Lower leg skin (tissue), 4 donors: Measurements from ENCODE around the gene IRX4. TPM values are rescaled to one million over a fixed set of nuclear protein-coding genes. Genes with fewer than 3 reads are reported as not detected.

ENCODE experiments used
- DNase-seq, 2 donors: peaks; one replicate each; pipeline ENCODE4 v3.0.0-alpha.2; 2019; ENCODE audit warnings: low spot score in 2 of 2
- H3K4me3 ChIP-seq: fragments of 200-600 bp; sonication (generic); 2 replicates; pipeline ENCODE4 v1.5.1; 2017; ENCODE audit warnings: mild to moderate bottlenecking, low read depth; ENCODE audit not compliant: poor library complexity, severe bottlenecking
- POLR2A ChIP-seq, 2 donors: fragments of 450-650 bp; IDR thresholded peaks; one replicate each; pipeline ENCODE4 v1.6.1; 2016 to 2017; ENCODE audit warnings: antibody characterized with exemption in 2 of 2, mild to moderate bottlenecking in 1 of 2, moderate library complexity in 1 of 2
- WGBS, 2 donors: methylation state at CpG; one replicate each; pipeline ENCODE4 v1.1.5; 2018; 5-methylcytosine and 5-hydroxymethylcytosine counted together
- intact Hi-C: fragments of 100-400 bp; cut with DNase I; formaldehyde crosslinking; loops from one replicate; pipeline ENCODE4 v1.15.0; 2023; ENCODE audit warnings: low total_unique reads
- total RNA-seq, 4 donors: library from RNA; depleted of rRNA; stranded (reverse); fragments of >200 nt; gene quantifications; one replicate each; pipeline ENCODE4 v1.1.0, GENCODE V29; 2016
- TF ChIP-seq, protein P1 (sequence below), 3 donors: fragments of 450-650 bp; IDR thresholded peaks; one replicate each; pipeline ENCODE4 v1.5.1; 2016; ENCODE audit warnings: antibody characterized with exemption in 3 of 3, mild to moderate bottlenecking in 3 of 3, moderate library complexity in 2 of 3

The IRX4 gene
- total RNA-seq, 4 donors from 2014 or later = 32.5 to 58.3 (median 48.5) TPM

DNA sequence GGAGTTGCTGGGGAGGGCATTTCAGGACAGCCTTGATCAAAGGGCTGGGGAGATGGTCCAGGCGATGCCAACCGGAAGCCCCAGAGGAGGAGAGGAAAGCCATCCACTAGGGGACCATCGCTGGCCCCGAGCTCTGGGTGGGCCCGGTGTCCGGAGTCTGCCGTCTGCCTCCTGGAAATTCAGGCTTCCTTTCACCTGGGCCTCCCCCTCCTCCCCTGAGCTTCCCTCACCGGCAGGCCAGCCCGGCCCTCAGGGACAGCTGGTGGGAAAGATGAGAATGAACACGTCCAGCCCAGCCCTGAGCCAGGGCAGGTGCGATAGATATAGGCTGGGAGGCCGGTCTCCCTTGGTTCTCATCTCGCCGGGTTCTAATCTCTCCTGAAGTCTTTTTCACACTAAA is 17.2 kb downstream of the IRX4 start:
- no peak overlapping the region for H3K4me3 ChIP-seq
- intact Hi-C loops = no loop called here
- no peak for DNase-seq
- WGBS, 2 donors = 67 to 69% methylated on average over 13 to 14 of the region's 14 CpGs
- TF ChIP-seq POLR2A (IDR thresholded peaks at IDR 0.05) = no peak
- TF ChIP-seq, protein P1, sequence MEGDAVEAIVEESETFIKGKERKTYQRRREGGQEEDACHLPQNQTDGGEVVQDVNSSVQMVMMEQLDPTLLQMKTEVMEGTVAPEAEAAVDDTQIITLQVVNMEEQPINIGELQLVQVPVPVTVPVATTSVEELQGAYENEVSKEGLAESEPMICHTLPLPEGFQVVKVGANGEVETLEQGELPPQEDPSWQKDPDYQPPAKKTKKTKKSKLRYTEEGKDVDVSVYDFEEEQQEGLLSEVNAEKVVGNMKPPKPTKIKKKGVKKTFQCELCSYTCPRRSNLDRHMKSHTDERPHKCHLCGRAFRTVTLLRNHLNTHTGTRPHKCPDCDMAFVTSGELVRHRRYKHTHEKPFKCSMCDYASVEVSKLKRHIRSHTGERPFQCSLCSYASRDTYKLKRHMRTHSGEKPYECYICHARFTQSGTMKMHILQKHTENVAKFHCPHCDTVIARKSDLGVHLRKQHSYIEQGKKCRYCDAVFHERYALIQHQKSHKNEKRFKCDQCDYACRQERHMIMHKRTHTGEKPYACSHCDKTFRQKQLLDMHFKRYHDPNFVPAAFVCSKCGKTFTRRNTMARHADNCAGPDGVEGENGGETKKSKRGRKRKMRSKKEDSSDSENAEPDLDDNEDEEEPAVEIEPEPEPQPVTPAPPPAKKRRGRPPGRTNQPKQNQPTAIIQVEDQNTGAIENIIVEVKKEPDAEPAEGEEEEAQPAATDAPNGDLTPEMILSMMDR (IDR thresholded peaks at IDR 0.05) = no peak

DNA sequence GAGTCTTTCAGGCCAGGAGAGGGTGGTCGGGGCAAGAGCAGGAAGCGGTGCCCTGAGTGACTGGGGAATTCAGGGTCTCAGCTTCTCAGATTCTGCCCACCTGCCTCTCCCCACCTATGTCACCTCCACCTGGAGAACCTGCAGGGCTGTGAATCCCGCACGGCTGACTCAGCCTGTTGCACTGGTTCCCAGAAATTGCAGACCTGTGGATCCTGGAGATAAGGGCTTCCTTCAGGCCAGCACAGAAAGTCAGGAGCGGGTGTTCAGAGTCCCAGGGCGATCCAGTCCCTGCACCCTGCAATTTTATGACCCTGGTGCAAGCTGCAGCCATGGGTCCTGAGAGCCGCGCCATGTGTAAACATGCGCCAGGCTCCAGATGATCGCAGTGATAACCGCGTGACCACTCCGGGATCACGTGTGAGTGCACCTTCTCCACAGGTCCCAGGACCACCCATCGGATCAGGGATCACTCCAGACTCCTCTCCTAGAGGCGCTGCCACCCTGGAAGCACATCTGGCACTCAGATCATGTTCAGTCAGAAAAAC is 17.8 kb downstream of the IRX4 start:
- WGBS, 2 donors = 71 to 74% methylated on average over 16 of the region's 16 CpGs
- intact Hi-C loops = no loop called here
- H3K4me3 ChIP-seq = no peak overlapping the region
- no peak for DNase-seq
- TF ChIP-seq, protein P1 (IDR thresholded peaks at IDR 0.05) = no peak
- no peak for TF ChIP-seq POLR2A (IDR thresholded peaks at IDR 0.05)

DNA sequence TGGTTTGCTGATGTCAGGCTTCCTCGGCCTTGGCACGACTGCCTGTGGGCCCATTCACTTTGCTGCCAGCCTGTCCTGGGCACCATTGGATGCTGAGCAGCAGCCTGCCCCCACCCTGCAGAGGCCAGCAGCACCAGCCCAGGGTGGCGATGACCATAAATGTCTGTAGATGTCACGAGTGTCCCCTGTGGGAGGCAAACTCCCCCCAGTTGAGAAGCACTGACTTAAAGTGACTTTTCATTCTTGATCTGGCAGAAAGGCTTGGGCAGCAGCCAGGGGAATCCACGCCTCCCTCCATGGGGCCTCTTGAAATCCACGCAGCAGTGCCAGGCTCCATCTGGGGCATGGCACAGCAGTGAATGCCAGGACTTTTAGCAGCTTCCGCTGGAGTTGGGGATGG is 21.8 kb downstream of the IRX4 start:
- WGBS, 2 donors = 70 to 71% methylated on average over 7 of the region's 7 CpGs
- no peak for TF ChIP-seq POLR2A (IDR thresholded peaks at IDR 0.05)
- TF ChIP-seq, protein P1 (IDR thresholded peaks at IDR 0.05) = no peak
- intact Hi-C loops = no loop called here

DNA sequence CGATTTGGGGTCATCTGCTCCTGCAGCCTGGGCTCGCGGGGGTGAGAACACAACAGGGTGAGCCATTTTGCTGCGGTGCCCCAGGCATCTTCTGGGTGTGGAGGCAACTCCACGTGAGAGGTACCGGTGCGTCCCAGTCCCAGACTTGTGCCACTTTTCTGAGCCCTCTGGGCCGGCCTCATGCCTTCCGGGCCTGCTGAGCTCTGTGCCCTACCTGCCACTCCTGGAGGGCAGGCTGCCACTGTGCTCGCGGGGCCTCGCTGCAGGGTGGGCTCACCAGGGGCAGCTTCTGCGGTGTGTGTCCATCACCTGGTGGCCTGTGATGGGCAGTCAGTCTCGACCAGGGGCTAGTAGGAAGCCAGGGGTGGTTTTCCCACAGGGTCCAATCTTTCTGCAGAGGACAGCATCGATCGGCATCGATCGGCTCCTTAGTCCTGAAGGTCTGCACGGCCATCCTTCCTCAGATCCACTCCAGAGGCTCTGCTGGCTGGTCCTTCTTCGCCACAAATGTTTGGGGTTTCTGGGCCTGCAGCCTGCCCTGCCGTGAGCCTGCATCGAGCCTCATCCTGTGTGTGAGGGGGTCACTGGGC is 22.6 kb downstream of the IRX4 start:
- WGBS, 2 donors = 86 to 88% methylated on average over 16 to 22 of the region's 22 CpGs
- H3K4me3 ChIP-seq = no peak overlapping the region
- TF ChIP-seq POLR2A (IDR thresholded peaks at IDR 0.05) = no peak
- TF ChIP-seq, protein P1 (IDR thresholded peaks at IDR 0.05) = no peak
- DNase-seq = no peak
- intact Hi-C loops = no loop called here

More for the DNA sequence above, 21.8 kb downstream of the IRX4 start:
- H3K4me3 ChIP-seq = no peak overlapping the region
- DNase-seq = no peak

DNA sequence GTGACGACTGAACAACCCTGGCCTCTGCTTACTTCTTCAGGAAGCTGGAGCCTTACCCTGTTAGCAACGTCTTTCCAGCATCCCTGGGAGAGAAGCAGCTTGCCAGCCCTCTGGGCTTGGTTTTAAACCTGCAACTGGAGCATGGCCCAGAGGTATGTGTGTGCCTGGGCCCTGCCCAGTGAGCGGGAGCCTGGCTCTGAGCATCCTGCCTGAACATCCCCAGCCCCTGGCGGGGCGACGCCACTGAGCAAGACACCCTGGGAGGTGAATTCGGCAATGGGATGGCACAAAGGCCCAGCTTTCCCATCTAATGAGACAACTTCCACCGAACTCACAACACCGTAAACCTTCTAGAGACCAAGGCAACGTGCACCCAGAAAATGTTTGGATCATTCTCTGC is 23.6 kb downstream of the IRX4 start:
- 65 to 70% methylated on average over 10 of the region's 10 CpGs for WGBS, 2 donors
- no peak for DNase-seq
- intact Hi-C loops = no loop called here
- no peak for TF ChIP-seq POLR2A (IDR thresholded peaks at IDR 0.05)
- TF ChIP-seq, protein P1 (IDR thresholded peaks at IDR 0.05) = no peak
- H3K4me3 ChIP-seq = no peak overlapping the region

DNA sequence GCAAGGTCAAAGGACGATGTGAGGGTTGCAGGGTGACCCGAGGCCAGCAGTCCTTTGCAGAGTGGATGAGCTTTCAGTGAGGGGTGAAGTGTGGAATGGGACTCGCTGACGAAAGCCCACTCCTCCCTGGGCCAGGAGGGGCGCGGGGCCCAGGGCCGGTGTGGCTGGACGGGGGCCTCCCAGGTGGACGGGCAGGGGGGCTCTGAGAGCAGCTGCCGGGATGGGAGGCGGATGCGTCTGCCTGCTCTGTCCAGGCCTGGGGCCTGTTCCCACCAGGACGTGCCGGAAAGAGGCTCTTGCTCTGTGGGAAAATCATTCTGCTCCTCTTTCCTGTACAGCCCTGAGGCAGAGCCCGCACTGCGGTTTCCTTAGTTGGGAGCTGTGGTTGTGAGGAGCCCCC is 24.3 kb downstream of the IRX4 start:
- intact Hi-C loops = no loop called here
- H3K4me3 ChIP-seq = no peak overlapping the region
- no peak for TF ChIP-seq POLR2A (IDR thresholded peaks at IDR 0.05)
- TF ChIP-seq, protein P1 (IDR thresholded peaks at IDR 0.05) = no peak
- WGBS, 2 donors = 94 to 97% methylated on average over 12 to 16 of the region's 16 CpGs
- no peak for DNase-seq
